HG03432 (cell line): ENCODE results near the gene PGAP3.

Experiments
- ATAC-seq: cut with Tn5 transposase; IDR thresholded peaks from one replicate; pipeline ENCODE4 v1.9.1; 2021; ENCODE audit warnings: mild to moderate bottlenecking, moderate library complexity; ENCODE audit not compliant: unreplicated experiment

Gene PGAP3

DNA sequence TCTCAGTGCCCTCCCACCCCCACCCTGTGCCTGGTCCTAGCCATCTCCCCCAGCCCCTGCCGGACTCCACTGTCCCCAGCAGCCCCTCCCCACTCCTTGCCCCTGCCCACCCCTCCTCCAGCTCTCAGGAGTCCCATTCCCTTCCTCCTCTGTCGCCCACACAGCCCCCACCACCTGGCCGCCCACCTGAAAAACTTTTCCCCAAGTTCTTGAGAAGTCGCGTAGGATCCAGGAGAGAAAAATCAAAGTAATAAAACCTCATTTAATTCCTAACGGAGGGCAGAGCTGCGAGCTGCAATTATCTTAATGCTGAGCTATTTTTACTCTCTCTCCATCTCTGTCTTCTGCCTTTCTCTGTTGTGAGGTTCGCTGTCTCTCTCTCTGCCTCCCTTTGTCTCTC is 63.5 kb downstream of the PGAP3 start:
- ATAC-seq: no peak

DNA sequence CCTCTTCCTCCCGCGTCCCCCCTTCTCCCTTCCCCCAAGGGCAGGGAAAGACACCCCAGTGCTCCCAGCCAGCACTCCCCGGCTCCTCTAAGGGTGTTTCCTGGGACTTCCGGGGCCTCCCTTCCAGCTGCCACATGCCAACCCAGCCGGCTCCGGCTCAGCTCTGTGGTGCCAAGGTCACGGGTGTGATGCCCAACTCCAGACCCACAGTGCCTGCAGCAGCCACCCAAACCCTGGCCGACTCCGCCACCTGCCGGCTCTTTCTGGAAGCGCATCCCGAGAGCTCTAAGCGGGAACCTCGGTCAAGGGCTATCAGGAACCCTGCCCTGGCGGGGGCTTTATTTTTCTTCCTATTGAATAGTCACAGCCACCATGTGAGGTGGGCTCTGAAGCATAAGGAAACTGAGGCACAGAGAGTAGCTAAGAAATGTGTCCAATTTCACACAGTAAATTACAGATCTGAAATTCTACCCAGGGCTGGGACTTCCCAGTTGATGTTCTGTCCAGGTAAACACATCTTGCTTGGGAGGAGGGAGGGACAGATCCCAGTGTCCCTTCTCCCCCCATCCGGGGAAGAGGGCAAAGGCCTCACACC is 64.4 kb downstream of the PGAP3 start:
- no peak for ATAC-seq

DNA sequence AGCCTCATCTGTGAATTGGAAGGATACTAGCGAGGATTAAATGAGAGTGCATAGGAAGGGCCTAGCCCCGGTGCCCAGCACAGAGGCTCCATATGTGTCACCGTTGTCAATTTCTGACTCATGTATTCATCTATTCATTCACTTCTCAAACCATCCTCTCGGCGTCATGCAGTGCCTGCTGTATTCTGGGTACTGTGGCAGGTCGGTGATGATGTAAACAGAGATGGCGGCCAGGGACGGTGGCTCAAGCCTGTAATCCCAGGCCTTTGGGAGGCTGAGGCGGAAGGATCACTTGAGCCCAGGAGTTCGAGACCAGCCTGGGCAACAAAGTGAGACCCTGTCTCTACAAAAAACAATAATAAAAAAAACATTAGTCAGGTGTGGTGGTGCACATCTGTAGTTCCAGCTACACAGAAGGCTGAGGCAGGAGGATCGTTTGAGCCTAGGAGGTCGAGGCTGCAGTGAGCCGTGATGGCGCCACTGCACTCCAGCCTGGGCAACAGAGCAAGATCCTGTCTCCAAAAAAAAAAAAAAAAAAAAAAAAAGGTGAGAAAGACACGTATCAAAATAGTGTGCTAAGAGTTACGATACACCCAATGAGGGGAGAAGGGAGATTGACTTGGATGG is 65.4 kb downstream of the PGAP3 start:
- peak; percentile 22 for ATAC-seq

DNA sequence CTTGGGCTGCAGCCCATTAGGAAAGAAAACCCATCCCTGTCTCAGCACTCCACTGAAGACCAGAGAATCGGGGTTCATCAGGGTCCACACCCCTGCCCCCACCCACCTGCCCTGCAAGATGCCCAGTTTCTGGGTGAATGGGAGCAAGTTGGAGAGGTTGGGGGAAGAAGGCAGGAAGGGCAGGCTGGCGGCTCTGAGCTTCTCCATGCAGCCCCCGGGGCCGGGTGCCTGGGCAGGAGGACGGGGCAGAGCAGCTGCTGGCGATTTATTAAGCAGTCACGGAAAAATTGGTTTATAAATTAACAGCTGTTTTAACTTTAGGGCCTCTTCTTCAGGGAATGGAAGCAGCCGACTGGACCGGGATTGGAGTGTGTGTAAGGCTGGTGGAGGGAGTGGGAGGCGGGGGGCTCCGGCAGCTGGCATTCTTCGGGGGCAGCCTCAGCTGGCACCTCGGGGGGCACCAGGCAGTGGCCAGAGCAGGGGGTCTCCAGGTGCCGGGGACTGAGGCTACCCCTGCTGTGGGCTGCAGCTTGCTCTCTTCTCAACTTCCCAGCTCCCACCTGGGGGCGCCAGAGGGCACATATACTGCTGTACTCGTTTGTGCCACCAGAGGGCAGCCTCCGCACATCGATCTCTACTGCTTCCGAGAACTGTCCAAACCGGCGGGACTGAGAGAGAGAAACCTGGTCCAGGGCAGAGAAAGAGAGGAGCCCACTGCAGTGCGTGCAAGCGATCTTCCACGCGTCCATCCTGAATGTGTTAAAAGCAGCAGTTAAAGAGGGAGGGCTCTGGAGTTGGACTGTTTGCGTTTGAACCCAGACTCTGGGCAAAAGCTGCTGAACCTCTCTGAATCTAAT is 66.1 kb downstream of the PGAP3 start:
- ATAC-seq: peak; percentile 69
